ENCODE measurements around the gene ZSWIM3.

ZSWIM3 gene

GRCh38 chr20:45857114-45857881, at the start of gene ZSWIM3, which contains the start of gene ACOT8:
Gene ZSWIM3 (plus strand): TSS chr20:45857614. CDS start chr20:45857826, 212 bp downstream.
Gene ACOT8 (minus strand): TSS chr20:45857392. CDS start chr20:45857315, 77 bp downstream.
- H3K27me3 Mint-ChIP-seq: no peaks in the 10 kb centered on the region
- DNase-seq (peak; percentile 94 to 97), ATAC-seq (peak; percentile 97)
- peaks cover 60% of the 10 kb centered on the region for H3K4me1 Mint-ChIP-seq
- peak within 1 kb of the TSS; percentile 99 for H3K27ac Mint-ChIP-seq
- H3K9me3 Mint-ChIP-seq: no peaks in the 10 kb centered on the region
- peak within 1 kb of the TSS; percentile 94 to 98 for H3K4me3 Mint-ChIP-seq

- ATAC-seq (no peak), DNase-seq (no peak)
- Mint-ChIP-seq H3K27me3 (no peaks in the 10 kb centered on the region), H3K9me3 (no peaks in the 10 kb centered on the region), H3K4me1 (peaks cover 21% of the 10 kb centered on the region), H3K4me3 (no peak overlapping the region), H3K27ac (no peak overlapping the region)
These were observed 47.0 kb upstream of the ZSWIM3 start for GRCh38 chr20:45810191-45810970.

GRCh38 chr20:45812157-45813005, 45.0 kb upstream of the ZSWIM3 start, which contains the start of gene UBE2C:
Gene UBE2C (plus strand): TSS chr20:45812644. CDS start chr20:45812696, 52 bp downstream.
- Mint-ChIP-seq H3K4me1 (peaks cover 34% of the 10 kb centered on the region), H3K27me3 (no peaks in the 10 kb centered on the region), H3K27ac (peak within 1 kb of the TSS; percentile 97 to 99), H3K4me3 (peak within 1 kb of the TSS; percentile 95 to 96), H3K9me3 (no peaks in the 10 kb centered on the region)
- peak; percentile 91 to 98 for DNase-seq
- ATAC-seq: peak; percentile 100

GRCh38 chr20:45813006-45813340, 44.4 kb upstream of the ZSWIM3 start:
- Mint-ChIP-seq H3K27ac (peak overlapping the region; percentile 97 to 99), H3K4me3 (peak overlapping the region; percentile 95 to 96), H3K27me3 (no peaks in the 10 kb centered on the region), H3K9me3 (no peaks in the 10 kb centered on the region), H3K4me1 (peaks cover 34% of the 10 kb centered on the region)
- DNase-seq: no peak
- ATAC-seq: no peak

- no peaks in the 10 kb centered on the region for H3K9me3 Mint-ChIP-seq
- H3K27ac Mint-ChIP-seq: peak overlapping the region; percentile 97 to 99
- peak overlapping the region; percentile 95 to 96 for H3K4me3 Mint-ChIP-seq
- H3K4me1 Mint-ChIP-seq: peaks cover 34% of the 10 kb centered on the region
- no peak for DNase-seq
- no peak for ATAC-seq
- H3K27me3 Mint-ChIP-seq: no peaks in the 10 kb centered on the region
These were observed 43.9 kb upstream of the ZSWIM3 start for GRCh38 chr20:45813489-45813888.

- no peaks in the 10 kb centered on the region for H3K9me3 Mint-ChIP-seq
- H3K4me3 Mint-ChIP-seq: no peak overlapping the region
- no peak for ATAC-seq
- DNase-seq: no peak
- no peak overlapping the region for H3K27ac Mint-ChIP-seq
- H3K27me3 Mint-ChIP-seq: no peaks in the 10 kb centered on the region
- H3K4me1 Mint-ChIP-seq: peaks cover 34% of the 10 kb centered on the region
These were observed 43.1 kb upstream of the ZSWIM3 start for GRCh38 chr20:45814314-45814713.

- H3K27ac Mint-ChIP-seq: no peak overlapping the region
- H3K4me1 Mint-ChIP-seq: peaks cover 33% of the 10 kb centered on the region
- DNase-seq (no peak), ATAC-seq (no peak)
- H3K9me3 Mint-ChIP-seq: no peaks in the 10 kb centered on the region
- peaks cover 11% of the 10 kb centered on the region for H3K27me3 Mint-ChIP-seq
- H3K4me3 Mint-ChIP-seq: no peak overlapping the region
These were observed 40.5 kb upstream of the ZSWIM3 start for GRCh38 chr20:45816951-45817350.

- Mint-ChIP-seq H3K9me3 (no peaks in the 10 kb centered on the region), H3K4me1 (peaks cover 31% of the 10 kb centered on the region), H3K27me3 (peaks cover 17% of the 10 kb centered on the region), H3K27ac (peak overlapping the region in 1 of 2 donors; percentile 55), H3K4me3 (no peak overlapping the region)
- no peak for DNase-seq
- no peak for ATAC-seq
These were observed 39.8 kb upstream of the ZSWIM3 start for GRCh38 chr20:45817376-45818194.

GRCh38 chr20:45818239-45818638, 39.2 kb upstream of the ZSWIM3 start:
- no peak overlapping the region for H3K4me3 Mint-ChIP-seq
- no peak for DNase-seq
- no peaks in the 10 kb centered on the region for H3K9me3 Mint-ChIP-seq
- no peak for ATAC-seq
- H3K4me1 Mint-ChIP-seq: peaks cover 31% of the 10 kb centered on the region
- H3K27ac Mint-ChIP-seq: no peak overlapping the region
- peaks cover 24% of the 10 kb centered on the region for H3K27me3 Mint-ChIP-seq

GRCh38 chr20:45819466-45819865, 37.9 kb upstream of the ZSWIM3 start:
- Mint-ChIP-seq H3K27me3 (peaks cover 36% of the 10 kb centered on the region), H3K27ac (no peak overlapping the region), H3K4me1 (peaks cover 36% of the 10 kb centered on the region), H3K9me3 (no peaks in the 10 kb centered on the region), H3K4me3 (no peak overlapping the region)
- DNase-seq (no peak), ATAC-seq (no peak)

- ATAC-seq (no peak), DNase-seq (no peak)
- Mint-ChIP-seq H3K4me1 (peaks cover 24% of the 10 kb centered on the region), H3K27ac (no peak overlapping the region), H3K27me3 (peaks cover 43% of the 10 kb centered on the region), H3K4me3 (no peak overlapping the region), H3K9me3 (no peaks in the 10 kb centered on the region)
These were observed 35.5 kb upstream of the ZSWIM3 start for GRCh38 chr20:45821947-45822346.

GRCh38 chr20:45822857-45823256, 34.6 kb upstream of the ZSWIM3 start:
- H3K4me1 Mint-ChIP-seq: peaks cover 23% of the 10 kb centered on the region
- peak; percentile 36 for ATAC-seq
- no peak for DNase-seq
- no peaks in the 10 kb centered on the region for H3K9me3 Mint-ChIP-seq
- peaks cover 43% of the 10 kb centered on the region for H3K27me3 Mint-ChIP-seq
- no peak overlapping the region for H3K27ac Mint-ChIP-seq
- peak overlapping the region in 1 of 2 donors; percentile 27 for H3K4me3 Mint-ChIP-seq

GRCh38 chr20:45823949-45824835, 33.2 kb upstream of the ZSWIM3 start:
- DNase-seq (peak; percentile 53 to 65), ATAC-seq (peak; percentile 89)
- Mint-ChIP-seq H3K4me1 (peaks cover 23% of the 10 kb centered on the region), H3K27ac (peak overlapping the region; percentile 82 to 90), H3K9me3 (no peaks in the 10 kb centered on the region), H3K4me3 (peak overlapping the region; percentile 83), H3K27me3 (peaks cover 43% of the 10 kb centered on the region)
